Lung (tissue), 12 donors: Measurements from ENCODE around the gene HPSE2. TPM values are rescaled to one million over a fixed set of nuclear protein-coding genes. Genes with fewer than 3 reads are reported as not detected.

Source experiments
- ATAC-seq: fragments of 200-7000 bp; cut with Tn5 transposase; one replicate; pipeline ENCODE4 v1.9.1; 2020; ENCODE audit warnings: moderate number of reproducible peaks; ENCODE audit not compliant: insufficient read depth, low FRiP score
- DNase-seq, 3 donors: peaks; one replicate each; pipeline ENCODE4 v3.0.0-alpha.2; 2013 to 2017
- H3K27ac ChIP-seq, 2 donors: one replicate each; pipeline ENCODE4 v1.5.1; 2013; ENCODE audit warnings: mild to moderate bottlenecking in 2 of 2, moderate library complexity in 2 of 2, control low read depth in 1 of 2, inconsistent platforms in 1 of 2, low read depth in 1 of 2, low read length in 1 of 2
- H3K27me3 ChIP-seq, 3 donors: one replicate each; pipeline ENCODE4 v1.5.1; 2013; ENCODE audit warnings: low read length in 2 of 3; ENCODE audit not compliant: control insufficient read depth in 3 of 3, insufficient read depth in 3 of 3
- H3K36me3 ChIP-seq, 4 donors: one replicate each; pipeline ENCODE4 v1.5.1; 2013; ENCODE audit warnings: low read length in 4 of 4, mild to moderate bottlenecking in 1 of 4, moderate library complexity in 1 of 4; ENCODE audit not compliant: control insufficient read depth in 4 of 4, insufficient read depth in 4 of 4
- H3K4me1 ChIP-seq, 5 donors: one replicate each; pipeline ENCODE4 v1.5.1; 2013; ENCODE audit warnings: low read length in 5 of 5, mild to moderate bottlenecking in 2 of 5, moderate library complexity in 1 of 5; ENCODE audit not compliant: control insufficient read depth in 5 of 5, insufficient read depth in 5 of 5
- H3K4me3 ChIP-seq: one replicate; pipeline ENCODE4 v1.5.1; 2013; ENCODE audit warnings: mild to moderate bottlenecking, control low read depth, moderate library complexity
- H3K9ac ChIP-seq, 2 donors: one replicate each; pipeline ENCODE4 v1.5.1; 2013; ENCODE audit warnings: low read length in 2 of 2, control low read depth in 1 of 2; ENCODE audit not compliant: insufficient read depth in 1 of 2
- H3K9me3 ChIP-seq, 4 donors: one replicate each; pipeline ENCODE4 v1.5.1; 2013; ENCODE audit warnings: low read length in 3 of 4, mild to moderate bottlenecking in 1 of 4, moderate library complexity in 1 of 4; ENCODE audit not compliant: control insufficient read depth in 4 of 4, insufficient read depth in 3 of 4
- CTCF ChIP-seq: IDR thresholded peaks from 2 replicates; pipeline ENCODE4 v1.5.1; 2012; ENCODE audit warnings: mild to moderate bottlenecking; ENCODE audit errors: control extremely low read depth, extremely low read depth
- WGBS, 2 donors: extraction: QIAGEN DNeasy Blood & Tissue Kit; methylation state at CpG; one replicate each; pipeline ENCODE4 v1.1.7; 2013; 5-methylcytosine and 5-hydroxymethylcytosine counted together
- polyA plus RNA-seq, 2 donors: library from polyadenylated mRNA; stranded (reverse); fragments of 200-250 nt; gene quantifications; one replicate each; pipeline ENCODE4 v1.2.1, GENCODE V29; 2013
- total RNA-seq, 2 donors: library from RNA; depleted of rRNA in 1 of 2; stranded (reverse); fragments of >200 nt in 1 of 2; gene quantifications; one replicate each; pipeline ENCODE4 v1.2.1, GENCODE V29; 2014 to 2021
- donor health status: control.
- donor health status: control.
- donor health status: Bipolar disorder and iron deficiency.
- donor health status: healthy.
- donor health status: DM: yes; HTN: yes; CAD: no.

The HPSE2 gene
- total and polyA plus RNA-seq, 4 donors = 0.32 to 47.3 (median 1.9) TPM

DNA sequence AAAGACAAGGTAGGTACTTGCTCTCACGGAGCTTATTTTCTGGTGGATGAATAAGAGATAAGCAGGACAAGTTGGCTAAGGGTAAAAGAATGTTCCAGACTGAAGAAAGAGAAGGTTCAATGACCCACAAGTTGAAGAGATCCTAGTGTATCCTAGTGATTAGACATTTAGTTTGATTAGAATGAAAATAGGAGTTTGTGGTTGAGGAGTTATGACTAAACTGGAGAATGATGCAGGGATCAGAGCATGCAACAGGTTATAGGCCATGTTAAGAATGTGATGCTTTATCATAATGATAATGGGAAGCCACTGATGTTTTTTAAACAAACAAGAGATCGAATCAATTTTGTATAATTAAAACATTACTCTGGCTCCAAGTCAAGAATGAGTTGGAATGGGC, 357.2 kb downstream of the HPSE2 start:
- Histone ChIP-seq H3K27me3 (no peaks in the 10 kb centered on the region), H3K27ac (no peak overlapping the region), H3K9ac (no peak overlapping the region), H3K4me1 (peaks cover 0 to 37% (median 0%) of the 10 kb centered on the region in 5 donors), H3K9me3 (no peaks in the 10 kb centered on the region), H3K4me3 (no peak overlapping the region), H3K36me3 (no peaks in the 10 kb centered on the region)
- peak in 2 of 3 donors; percentile 26 to 33 for DNase-seq
- no peak for TF ChIP-seq CTCF
- no peak for ATAC-seq
- 54 to 77% methylated on average over 2 of the region's 2 CpGs for WGBS, 2 donors

- 94 to 95% methylated on average over 2 of the region's 2 CpGs for WGBS, 2 donors
- TF ChIP-seq CTCF = no peak
- H3K4me3 ChIP-seq = no peak overlapping the region
- no peaks in the 10 kb centered on the region for H3K36me3 ChIP-seq
- no peak overlapping the region for H3K27ac ChIP-seq
- no peak for ATAC-seq
- no peaks in the 10 kb centered on the region for H3K4me1 ChIP-seq
- no peak for DNase-seq
- H3K9me3 ChIP-seq = no peaks in the 10 kb centered on the region
- no peak overlapping the region for H3K9ac ChIP-seq
- no peaks in the 10 kb centered on the region for H3K27me3 ChIP-seq
Observed at GRCh38 chr10:98861962-98862361, 373.7 kb downstream of the HPSE2 start.

DNA sequence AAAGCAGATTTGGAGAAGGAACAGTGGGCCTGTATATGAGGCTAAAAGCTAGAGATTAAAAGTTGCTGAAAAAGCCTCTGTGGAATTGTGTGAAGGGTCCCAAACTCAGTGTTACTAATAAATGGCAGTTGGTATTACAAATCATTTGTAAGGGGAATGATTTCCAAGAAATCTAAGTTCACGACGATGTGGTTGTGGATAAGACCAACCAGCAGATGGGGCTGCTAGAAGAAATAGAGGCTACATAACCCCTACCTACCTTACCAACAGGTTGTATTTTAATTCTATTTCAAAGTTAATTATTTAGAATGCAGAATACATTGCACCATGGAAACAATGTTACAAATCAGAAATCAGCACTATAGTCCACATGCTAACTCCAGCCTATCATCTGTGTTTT, 377.1 kb downstream of the HPSE2 start:
- DNase-seq = no peak
- no peaks in the 10 kb centered on the region for H3K4me1 ChIP-seq
- H3K27me3 ChIP-seq = no peaks in the 10 kb centered on the region
- H3K9me3 ChIP-seq = no peaks in the 10 kb centered on the region
- ATAC-seq = no peak
- no peak overlapping the region for H3K27ac ChIP-seq
- H3K36me3 ChIP-seq = no peaks in the 10 kb centered on the region
- no peak for TF ChIP-seq CTCF
- H3K4me3 ChIP-seq = no peak overlapping the region
- 74 to 75% methylated on average over 2 of the region's 2 CpGs for WGBS, 2 donors
- H3K9ac ChIP-seq = no peak overlapping the region

GRCh38 chr10:98855403-98856189, 380.1 kb downstream of the HPSE2 start:
- Histone ChIP-seq H3K4me3 (no peak overlapping the region), H3K36me3 (no peaks in the 10 kb centered on the region), H3K27me3 (no peaks in the 10 kb centered on the region), H3K9ac (no peak overlapping the region), H3K4me1 (no peaks in the 10 kb centered on the region), H3K9me3 (no peaks in the 10 kb centered on the region), H3K27ac (no peak overlapping the region)
- ATAC-seq = no peak
- DNase-seq = no peak
- WGBS, 2 donors = 71% methylated on average over 3 of the region's 3 CpGs
- TF ChIP-seq CTCF = no peak
